ENCODE measurements around the gene USO1.
A peak's percentile ranks its signal among the peaks of the same experiment; 100 is the strongest.
"Not testable (repeated sequence)": the region's sequence is repeated elsewhere in the genome, so short reads cannot be mapped to it uniquely, and the experiment has no call there.

The USO1 gene

GRCh38 chr4:75771607-75772006, 47.2 kb downstream of the USO1 start:
- no peak for DNase-seq

GRCh38 chr4:75777589-75777988, 53.2 kb downstream of the USO1 start:
- DNase-seq = no peak

GRCh38 chr4:75779105-75779757, 54.9 kb downstream of the USO1 start:
- no peak for DNase-seq

- DNase-seq = no peak
These were observed 56.9 kb downstream of the USO1 start for GRCh38 chr4:75781305-75781704.

DNA sequence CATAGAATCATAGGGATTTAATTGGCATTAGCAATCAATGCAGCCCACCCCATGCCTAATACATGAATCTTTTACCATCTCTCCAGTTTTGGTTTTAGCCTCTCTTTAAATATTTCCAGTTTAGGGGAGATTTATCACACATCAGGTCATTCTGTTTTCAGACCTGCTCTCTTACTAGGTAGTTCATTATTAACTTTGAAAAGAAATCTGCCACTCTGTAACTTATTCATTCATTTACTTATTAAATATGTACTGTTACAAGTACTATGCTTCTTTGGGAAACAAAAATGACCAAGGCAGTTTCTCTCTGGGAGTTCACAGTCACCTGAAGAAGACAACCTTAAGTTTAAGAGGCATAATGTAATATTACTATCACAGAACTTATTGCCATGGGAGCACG, 62.1 kb downstream of the USO1 start:
- no peak for DNase-seq

- DNase-seq = no peak
These were observed 62.6 kb downstream of the USO1 start for GRCh38 chr4:75786938-75787337.

GRCh38 chr4:75790024-75790423, 65.6 kb downstream of the USO1 start:
- no peak for DNase-seq

- DNase-seq = no peak
These were observed 76.6 kb downstream of the USO1 start for GRCh38 chr4:75800972-75801371.

GRCh38 chr4:75806035-75806434, 81.7 kb downstream of the USO1 start:
- not testable (repeated sequence) for DNase-seq

GRCh38 chr4:75817901-75818300, 93.5 kb downstream of the USO1 start:
- DNase-seq = no peak

- no peak for DNase-seq
These were observed 94.7 kb downstream of the USO1 start for GRCh38 chr4:75819121-75819520.

- DNase-seq = no peak
These were observed 95.8 kb downstream of the USO1 start for GRCh38 chr4:75820197-75820596.

DNA sequence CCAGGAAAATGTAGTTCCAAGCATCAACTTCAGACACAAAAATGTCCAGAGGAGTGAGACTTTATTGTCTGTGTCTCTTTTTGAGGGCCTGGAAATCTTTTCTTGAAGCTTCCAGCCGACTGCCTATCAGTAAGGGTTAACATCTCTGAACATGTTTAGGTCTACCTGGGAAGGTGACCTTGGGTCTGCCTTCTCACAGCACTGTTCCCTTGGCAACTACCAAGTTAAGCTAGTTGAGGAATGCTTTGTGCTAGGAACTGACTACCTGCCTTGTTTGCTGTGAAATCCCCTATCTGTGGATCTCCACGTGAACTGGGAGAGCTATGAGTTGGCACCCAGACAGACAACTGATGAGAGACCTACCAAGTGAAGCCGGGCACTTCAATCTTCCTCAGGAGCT, 96.3 kb downstream of the USO1 start:
- no peak for DNase-seq

GRCh38 chr4:75821216-75821615, 96.8 kb downstream of the USO1 start:
- DNase-seq = no peak

GRCh38 chr4:75821966-75822365, 97.6 kb downstream of the USO1 start:
- DNase-seq = no peak

- DNase-seq = no peak
These were observed 98.0 kb downstream of the USO1 start for GRCh38 chr4:75822416-75822815.

DNA sequence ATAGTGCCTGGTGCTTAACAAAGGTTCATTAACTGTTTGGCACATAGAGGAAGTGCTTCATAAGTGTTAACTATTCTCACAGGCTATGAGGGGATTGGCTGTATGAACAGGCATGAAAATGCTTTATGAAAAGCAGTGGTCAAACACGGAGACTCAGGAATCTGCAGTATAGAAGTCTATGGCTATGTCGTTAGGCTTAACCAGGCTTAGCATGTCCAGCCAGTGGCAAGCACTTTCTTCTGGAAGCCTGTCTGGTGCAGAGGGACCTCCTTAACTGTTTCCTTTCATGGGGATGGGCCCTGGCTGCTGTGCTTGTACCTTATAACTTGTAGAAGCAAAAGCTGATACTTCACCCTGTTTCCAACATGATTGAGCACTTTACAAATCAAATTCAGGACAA, 99.4 kb downstream of the USO1 start:
- no peak for DNase-seq

DNA sequence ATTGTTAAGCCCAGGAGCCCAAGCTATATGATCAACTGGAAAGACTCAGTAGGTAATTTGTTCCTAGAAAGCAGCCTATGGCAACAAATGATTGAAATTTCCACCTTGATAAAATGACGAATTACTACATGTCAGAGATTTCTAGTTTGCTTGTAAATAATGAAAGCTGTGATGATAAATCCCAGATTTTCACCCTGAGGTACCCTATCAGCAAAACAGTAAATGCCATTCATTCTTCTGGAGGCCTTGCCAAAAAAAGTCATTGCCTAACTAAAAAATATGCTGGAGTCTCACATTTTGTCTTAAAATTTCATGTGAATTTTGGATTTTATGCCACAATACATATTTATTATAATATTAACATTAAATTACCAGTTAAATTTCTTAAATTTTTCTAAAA, 106.5 kb downstream of the USO1 start:
- no peak for DNase-seq

GRCh38 chr4:75831856-75832405, 107.6 kb downstream of the USO1 start:
- DNase-seq = peak; percentile 4

- DNase-seq = no peak
These were observed 109.9 kb downstream of the USO1 start for GRCh38 chr4:75834095-75834771.

DNA sequence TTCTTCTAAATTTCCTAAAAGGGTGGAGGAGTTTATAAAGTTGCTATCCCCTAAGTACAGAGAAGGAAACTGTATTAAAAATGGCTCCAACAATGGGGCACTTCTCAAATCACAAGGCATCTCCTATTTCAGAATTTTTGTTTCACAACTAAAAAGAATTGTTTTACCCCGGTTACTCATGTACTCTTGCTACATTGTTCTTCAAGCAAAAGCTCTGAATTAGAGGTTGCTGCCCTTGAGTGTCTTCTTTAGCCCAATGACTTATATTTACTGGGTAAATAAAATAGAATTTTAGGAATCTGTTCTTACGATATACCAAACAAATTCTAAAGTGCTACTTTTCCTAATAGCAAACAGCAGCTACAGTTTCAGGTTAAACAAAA, 110.4 kb downstream of the USO1 start:
- DNase-seq = no peak

DNA sequence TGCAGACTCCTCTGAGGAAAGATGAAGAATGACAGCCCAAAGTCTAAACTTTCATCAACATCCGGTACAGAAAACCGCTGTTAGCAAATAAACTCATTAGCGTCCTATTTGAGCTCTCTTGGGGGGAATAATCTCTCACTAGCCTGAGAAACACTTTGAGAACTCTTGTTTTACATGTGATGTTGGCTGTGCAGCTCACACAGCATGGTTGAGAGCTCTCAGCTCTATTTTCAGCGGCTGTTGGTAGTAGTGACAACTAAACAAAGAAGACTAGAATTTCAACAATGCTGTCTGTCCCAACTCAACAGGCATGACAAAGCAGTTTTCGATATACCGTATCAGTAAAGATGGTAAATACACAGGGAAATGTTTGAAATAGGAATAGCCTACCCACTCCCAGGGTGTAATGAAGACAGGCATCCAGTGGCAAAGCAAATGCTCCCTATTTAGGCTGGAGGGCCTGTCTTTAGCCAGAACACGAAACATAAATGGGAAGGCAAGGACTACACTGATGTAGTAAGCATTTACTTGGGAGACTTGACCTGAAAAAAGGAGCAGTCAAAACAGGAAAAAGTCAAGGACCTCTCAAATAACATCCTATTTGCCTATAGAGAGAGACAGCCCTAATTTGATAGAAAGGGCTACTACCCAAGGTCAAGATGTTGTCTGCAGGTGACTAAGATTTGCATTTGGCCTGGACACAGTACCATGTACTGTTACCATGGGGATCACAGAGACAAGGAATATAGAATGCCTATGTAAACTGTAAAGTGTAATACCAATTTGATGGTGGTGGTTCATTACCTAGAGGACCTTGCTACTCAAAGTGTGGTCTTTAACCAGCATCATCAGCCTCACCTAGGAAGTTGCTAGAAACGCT, 117.5 kb downstream of the USO1 start:
- no peak for DNase-seq

- no peak for DNase-seq
These were observed 119.2 kb downstream of the USO1 start for GRCh38 chr4:75843596-75843995.
